ENCODE data around the gene CUL3.

- no peak for TF ChIP-seq CREB5 (CRISPR knock-in tag; IDR thresholded peaks at IDR 0.05; ENCODE audit: low read depth)
- TF ChIP-seq GLIS3 (CRISPR knock-in tag; IDR thresholded peaks at IDR 0.05): no peak
These were observed 14.7 kb downstream of the CUL3 start for GRCh38 chr2:224570328-224570993.

Measured in SK-N-SH treated with all-trans-retinoic acid at 6 μM for 48 hours (cell line).